ENCODE results near the gene SMOC1.
A peak's percentile ranks its signal among the peaks of the same experiment; 100 is the strongest.

Gene SMOC1

GRCh38 chr14:69983317-69983716, 104.1 kb downstream of the SMOC1 start:
- no peak for DNase-seq

GRCh38 chr14:69985463-69985862, 106.2 kb downstream of the SMOC1 start:
- peak; percentile 10 for DNase-seq

GRCh38 chr14:69986336-69986735, 107.1 kb downstream of the SMOC1 start:
- DNase-seq = peak; percentile 7

- DNase-seq = no peak
Observed at GRCh38 chr14:69987406-69988121, 108.3 kb downstream of the SMOC1 start.

- DNase-seq = no peak
Observed at GRCh38 chr14:69988979-69989378, 109.8 kb downstream of the SMOC1 start.

GRCh38 chr14:69989622-69990021, 110.4 kb downstream of the SMOC1 start:
- no peak for DNase-seq

- DNase-seq = no peak
Observed at GRCh38 chr14:69990323-69990722, 111.1 kb downstream of the SMOC1 start.

GRCh38 chr14:69991422-69991821, 112.2 kb downstream of the SMOC1 start:
- no peak for DNase-seq

GRCh38 chr14:69992564-69992963, 113.3 kb downstream of the SMOC1 start:
- DNase-seq = no peak

GRCh38 chr14:69993326-69993725, 114.1 kb downstream of the SMOC1 start:
- DNase-seq = no peak

GRCh38 chr14:69994002-69994401, 114.8 kb downstream of the SMOC1 start:
- DNase-seq = no peak

- peak; percentile 73 for DNase-seq
Observed at GRCh38 chr14:69996216-69996615, 117.0 kb downstream of the SMOC1 start.

- DNase-seq = no peak
Observed at GRCh38 chr14:69997849-69998248, 118.6 kb downstream of the SMOC1 start.

GRCh38 chr14:69999261-69999674, 120.1 kb downstream of the SMOC1 start:
- DNase-seq = no peak

- DNase-seq = no peak
Observed at GRCh38 chr14:70000601-70001000, 121.4 kb downstream of the SMOC1 start.

- DNase-seq = no peak
Observed at GRCh38 chr14:70002589-70003346, 123.6 kb downstream of the SMOC1 start.

GRCh38 chr14:70004791-70005190, 125.6 kb downstream of the SMOC1 start:
- DNase-seq = no peak

GRCh38 chr14:70005281-70005805, 126.1 kb downstream of the SMOC1 start:
- DNase-seq = no peak

- DNase-seq = peak; percentile 24
Observed at GRCh38 chr14:70006699-70007098, 127.5 kb downstream of the SMOC1 start.

GRCh38 chr14:70008284-70009262, 129.4 kb downstream of the SMOC1 start:
- DNase-seq = peak; percentile 23

- DNase-seq = no peak
Observed at GRCh38 chr14:70009961-70010360, 130.7 kb downstream of the SMOC1 start.

- no peak for DNase-seq
Observed at GRCh38 chr14:70011098-70011497, 131.9 kb downstream of the SMOC1 start.

- no peak for DNase-seq
Observed at GRCh38 chr14:70011708-70012107, 132.5 kb downstream of the SMOC1 start.

Measured in MV-4-11 (cell line).